Subcutaneous abdominal adipose tissue (tissue), 5 donors: ENCODE results near the gene SEMA7A.

ENCODE experiments used
- H3K27ac ChIP-seq: one replicate; pipeline ENCODE4 v1.7.0; 2013; ENCODE audit warnings: low read depth, mild to moderate bottlenecking, inconsistent platforms, low read length, moderate library complexity
- H3K27me3 ChIP-seq, 5 donors: one replicate each; pipeline ENCODE4 v1.7.0; 2013; ENCODE audit warnings: low read length in 5 of 5, inconsistent platforms in 1 of 5; ENCODE audit not compliant: control insufficient read depth in 5 of 5, insufficient read depth in 4 of 5
- H3K36me3 ChIP-seq, 5 donors: one replicate each; pipeline ENCODE4 v1.7.0; 2013; ENCODE audit warnings: low read length in 5 of 5; ENCODE audit not compliant: control insufficient read depth in 5 of 5, insufficient read depth in 5 of 5
- H3K4me1 ChIP-seq, 5 donors: one replicate each; pipeline ENCODE4 v1.7.0; 2013; ENCODE audit warnings: low read length in 5 of 5, mild to moderate bottlenecking in 3 of 5, moderate library complexity in 1 of 5; ENCODE audit not compliant: control insufficient read depth in 5 of 5, insufficient read depth in 5 of 5
- H3K4me3 ChIP-seq, 5 donors: one replicate each; pipeline ENCODE4 v1.7.0; 2013; ENCODE audit warnings: low read length in 5 of 5, low read depth in 1 of 5
- H3K9ac ChIP-seq, 5 donors: one replicate each; pipeline ENCODE4 v1.7.0; 2013; ENCODE audit warnings: low read length in 5 of 5, mild to moderate bottlenecking in 4 of 5, moderate library complexity in 3 of 5
- H3K9me3 ChIP-seq, 5 donors: one replicate each; pipeline ENCODE4 v1.7.0; 2013; ENCODE audit warnings: low read length in 5 of 5; ENCODE audit not compliant: control insufficient read depth in 5 of 5
- donor health status: healthy.
- donor health status: healthy.
- donor health status: healthy.
- donor health status: healthy.
- donor health status: healthy.

SEMA7A gene

GRCh38 chr15:74408815-74409214, 24.9 kb downstream of the SEMA7A start:
- no peak overlapping the region for H3K4me3 ChIP-seq
- peaks cover 0 to 6% (median 0%) of the 10 kb centered on the region in 5 donors for H3K36me3 ChIP-seq
- H3K27ac ChIP-seq = no peak overlapping the region
- H3K9me3 ChIP-seq = no peaks in the 10 kb centered on the region
- H3K27me3 ChIP-seq = peaks cover 0 to 8% (median 0%) of the 10 kb centered on the region in 5 donors
- H3K9ac ChIP-seq = no peak overlapping the region
- peaks cover 0 to under 1% (median 0%) of the 10 kb centered on the region in 5 donors for H3K4me1 ChIP-seq

GRCh38 chr15:74408385-74408784, 25.4 kb downstream of the SEMA7A start:
- no peak overlapping the region for H3K9ac ChIP-seq
- no peak overlapping the region for H3K27ac ChIP-seq
- H3K4me1 ChIP-seq = peaks cover 0 to 5% (median 0%) of the 10 kb centered on the region in 5 donors
- H3K9me3 ChIP-seq = no peaks in the 10 kb centered on the region
- peaks cover 0 to 6% (median 0%) of the 10 kb centered on the region in 5 donors for H3K36me3 ChIP-seq
- no peak overlapping the region for H3K4me3 ChIP-seq
- peaks cover 0 to 8% (median 3%) of the 10 kb centered on the region in 5 donors for H3K27me3 ChIP-seq

- no peak overlapping the region for H3K9ac ChIP-seq
- peaks cover 0 to 18% (median 11%) of the 10 kb centered on the region in 5 donors for H3K4me1 ChIP-seq
- peaks cover 0 to 6% (median 0%) of the 10 kb centered on the region in 5 donors for H3K36me3 ChIP-seq
These were observed 26.6 kb downstream of the SEMA7A start for GRCh38 chr15:74406992-74407705.

GRCh38 chr15:74406517-74406916, 27.2 kb downstream of the SEMA7A start:
- Histone ChIP-seq H3K9me3 (no peaks in the 10 kb centered on the region), H3K36me3 (peaks cover 0 to 6% (median 0%) of the 10 kb centered on the region in 5 donors), H3K4me1 (peaks cover 0 to 20% (median 11%) of the 10 kb centered on the region in 5 donors), H3K4me3 (no peak overlapping the region), H3K27me3 (peaks cover 0 to 17% (median 4%) of the 10 kb centered on the region in 5 donors), H3K9ac (no peak overlapping the region), H3K27ac (no peak overlapping the region)

More at GRCh38 chr15:74406992-74407705, 26.6 kb downstream of the SEMA7A start:
- H3K27ac ChIP-seq = no peak overlapping the region
- H3K9me3 ChIP-seq = no peaks in the 10 kb centered on the region
- H3K27me3 ChIP-seq = peaks cover 0 to 12% (median 4%) of the 10 kb centered on the region in 5 donors
- H3K4me3 ChIP-seq = no peak overlapping the region

GRCh38 chr15:74405823-74406222, 27.9 kb downstream of the SEMA7A start:
- no peaks in the 10 kb centered on the region for H3K9me3 ChIP-seq
- peaks cover 3 to 19% (median 4%) of the 10 kb centered on the region in 5 donors for H3K27me3 ChIP-seq
- no peak overlapping the region for H3K4me3 ChIP-seq
- H3K4me1 ChIP-seq = peaks cover 0 to 20% (median 11%) of the 10 kb centered on the region in 5 donors
- peaks cover 0 to 6% (median 0%) of the 10 kb centered on the region in 5 donors for H3K36me3 ChIP-seq
- no peak overlapping the region for H3K27ac ChIP-seq
- no peak overlapping the region for H3K9ac ChIP-seq

- H3K4me1 ChIP-seq = peaks cover 0 to 20% (median 11%) of the 10 kb centered on the region in 5 donors
- H3K9me3 ChIP-seq = no peaks in the 10 kb centered on the region
- peaks cover 3 to 24% (median 4%) of the 10 kb centered on the region in 5 donors for H3K27me3 ChIP-seq
- H3K36me3 ChIP-seq = no peaks in the 10 kb centered on the region
- no peak overlapping the region for H3K4me3 ChIP-seq
- H3K27ac ChIP-seq = no peak overlapping the region
- H3K9ac ChIP-seq = no peak overlapping the region
These were observed 29.7 kb downstream of the SEMA7A start for GRCh38 chr15:74403991-74404563.

GRCh38 chr15:74403588-74403919, 30.2 kb downstream of the SEMA7A start:
- Histone ChIP-seq H3K27me3 (peaks cover 3 to 24% (median 4%) of the 10 kb centered on the region in 5 donors), H3K27ac (no peak overlapping the region), H3K9ac (no peak overlapping the region), H3K4me1 (peaks cover 0 to 20% (median 11%) of the 10 kb centered on the region in 5 donors), H3K9me3 (no peaks in the 10 kb centered on the region), H3K36me3 (no peaks in the 10 kb centered on the region), H3K4me3 (no peak overlapping the region)

GRCh38 chr15:74402873-74403587, 30.7 kb downstream of the SEMA7A start:
- Histone ChIP-seq H3K9ac (no peak overlapping the region), H3K27ac (no peak overlapping the region), H3K27me3 (peaks cover under 1 to 24% (median 3%) of the 10 kb centered on the region in 5 donors), H3K4me1 (peaks cover 0 to 20% (median 11%) of the 10 kb centered on the region in 5 donors), H3K36me3 (no peaks in the 10 kb centered on the region), H3K4me3 (no peak overlapping the region), H3K9me3 (no peaks in the 10 kb centered on the region)

GRCh38 chr15:74402337-74402841, 31.4 kb downstream of the SEMA7A start:
- Histone ChIP-seq H3K27me3 (peaks cover 0 to 24% (median 3%) of the 10 kb centered on the region in 5 donors), H3K4me3 (no peak overlapping the region), H3K27ac (no peak overlapping the region), H3K9me3 (no peaks in the 10 kb centered on the region), H3K36me3 (no peaks in the 10 kb centered on the region), H3K4me1 (peaks cover 0 to 20% (median 11%) of the 10 kb centered on the region in 5 donors), H3K9ac (no peak overlapping the region)
